Esophagus (tissue), 2 donors: Measurements from ENCODE around the gene SPRED2. TPM values are rescaled to one million over a fixed set of nuclear protein-coding genes. Genes with fewer than 3 reads are reported as not detected.
A peak's percentile ranks its signal among the peaks of the same experiment; 100 is the strongest.

Experiments
- H3K27ac ChIP-seq, 2 donors: one replicate each; pipeline ENCODE4 v1.5.1; 2013; ENCODE audit warnings: low read depth in 2 of 2, mild to moderate bottlenecking in 2 of 2, inconsistent platforms in 1 of 2, low read length in 1 of 2, moderate library complexity in 1 of 2
- H3K27me3 ChIP-seq, 2 donors: one replicate each; pipeline ENCODE4 v1.6.1; 2013; ENCODE audit warnings: low read length in 2 of 2, control low read depth in 1 of 2, mild to moderate bottlenecking in 1 of 2; ENCODE audit not compliant: insufficient read depth in 2 of 2, control insufficient read depth in 1 of 2
- H3K36me3 ChIP-seq, 2 donors: one replicate each; pipeline ENCODE4 v1.6.1; 2013; ENCODE audit warnings: low read length in 1 of 2; ENCODE audit not compliant: control insufficient read depth in 2 of 2, insufficient read depth in 2 of 2
- H3K4me1 ChIP-seq, 2 donors: one replicate each; pipeline ENCODE4 v1.6.1; 2013; ENCODE audit warnings: low read length in 1 of 2; ENCODE audit not compliant: control insufficient read depth in 2 of 2, insufficient read depth in 2 of 2
- H3K4me3 ChIP-seq, 2 donors: one replicate each; pipeline ENCODE4 v1.5.1; 2013; ENCODE audit warnings: low read length in 2 of 2, mild to moderate bottlenecking in 2 of 2, low read depth in 1 of 2, moderate library complexity in 1 of 2
- H3K9me3 ChIP-seq, 2 donors: one replicate each; pipeline ENCODE4 v1.6.1; 2013; ENCODE audit warnings: mild to moderate bottlenecking in 2 of 2, low read depth in 1 of 2, low read length in 1 of 2, moderate library complexity in 1 of 2; ENCODE audit not compliant: control insufficient read depth in 2 of 2, insufficient read depth in 1 of 2
- WGBS, 2 donors: extraction: QIAGEN DNeasy Blood & Tissue Kit; methylation state at CpG; one replicate each; pipeline ENCODE4 v1.1.7; 2013; 5-methylcytosine and 5-hydroxymethylcytosine counted together
- polyA plus RNA-seq, 2 donors: library from polyadenylated mRNA; stranded (reverse); fragments of 200-250 nt; gene quantifications; one replicate each; pipeline ENCODE4 v1.2.3, GENCODE V29; 2013
- donor health status: healthy with polysubstance abuse.
- donor health status: Bipolar disorder and iron deficiency.

The SPRED2 gene
- polyA plus RNA-seq, 2 donors, result 6.4 to 7.6 TPM

DNA sequence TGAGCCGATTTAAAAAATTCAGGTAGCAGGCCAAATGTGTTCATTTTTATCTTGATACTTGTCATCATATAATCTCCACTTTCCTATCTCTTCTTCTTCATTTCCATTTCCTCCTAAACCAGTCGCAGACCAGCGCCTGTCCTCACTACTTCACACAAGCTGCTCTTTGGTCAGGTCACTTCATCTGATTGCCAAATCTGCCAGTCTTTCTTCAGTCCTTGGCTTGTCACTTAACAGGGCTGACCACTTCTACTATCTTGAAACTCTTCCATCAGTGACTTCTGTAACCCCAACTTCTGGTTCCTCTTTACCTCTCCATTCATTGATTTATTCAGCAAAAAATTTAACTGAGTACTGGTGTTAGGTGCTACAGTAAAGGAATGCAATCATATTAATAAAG, 18.0 kb upstream of the SPRED2 start:
- no peak overlapping the region for H3K4me3 ChIP-seq
- H3K36me3 ChIP-seq, result no peaks in the 10 kb centered on the region
- no peak overlapping the region for H3K27ac ChIP-seq
- no peaks in the 10 kb centered on the region for H3K27me3 ChIP-seq
- no peaks in the 10 kb centered on the region for H3K9me3 ChIP-seq
- no peaks in the 10 kb centered on the region for H3K4me1 ChIP-seq
- whole genome bisulfite sequencing, 2 donors, result 84 to 90% methylated on average over 3 of the region's 3 CpGs

DNA sequence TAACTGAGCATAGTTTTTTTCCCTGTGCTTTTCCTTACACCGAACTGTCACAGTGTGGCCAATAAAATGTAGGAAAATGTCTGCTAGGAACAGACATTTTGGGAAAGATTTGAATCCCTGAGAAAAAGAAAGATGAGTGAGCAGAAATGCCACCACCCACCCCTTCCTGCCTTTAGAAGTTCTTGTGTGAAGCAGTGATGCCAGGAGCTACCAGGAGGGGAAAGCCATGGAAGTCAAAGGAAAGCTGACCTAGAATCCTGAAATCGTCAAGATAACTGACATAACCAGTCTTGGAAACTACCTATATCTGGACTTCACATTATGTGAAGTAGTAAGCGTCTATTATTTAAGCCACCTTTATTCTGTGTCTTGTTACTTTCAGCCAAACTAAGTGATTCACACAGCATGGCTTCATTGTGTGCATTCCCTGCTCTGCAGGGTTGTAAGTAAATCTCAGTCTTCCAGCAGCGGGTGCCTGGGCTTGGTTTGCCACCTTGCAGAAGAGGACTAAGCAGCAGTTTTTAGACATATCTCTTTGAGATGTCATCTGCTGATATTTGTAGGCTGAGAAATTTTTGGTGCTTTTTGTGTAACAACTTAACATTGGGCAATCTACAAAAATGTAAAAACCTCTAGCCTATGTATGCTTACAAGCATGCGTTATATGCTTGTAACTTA, 11.2 kb upstream of the SPRED2 start:
- 86 to 87% methylated on average over 5 of the region's 5 CpGs for WGBS, 2 donors
- peaks cover 0 to 3% of the 10 kb centered on the region in 2 donors for H3K9me3 ChIP-seq
- no peaks in the 10 kb centered on the region for H3K36me3 ChIP-seq
- no peaks in the 10 kb centered on the region for H3K4me1 ChIP-seq
- H3K27ac ChIP-seq, result no peak overlapping the region
- H3K4me3 ChIP-seq, result no peak overlapping the region
- no peaks in the 10 kb centered on the region for H3K27me3 ChIP-seq

DNA sequence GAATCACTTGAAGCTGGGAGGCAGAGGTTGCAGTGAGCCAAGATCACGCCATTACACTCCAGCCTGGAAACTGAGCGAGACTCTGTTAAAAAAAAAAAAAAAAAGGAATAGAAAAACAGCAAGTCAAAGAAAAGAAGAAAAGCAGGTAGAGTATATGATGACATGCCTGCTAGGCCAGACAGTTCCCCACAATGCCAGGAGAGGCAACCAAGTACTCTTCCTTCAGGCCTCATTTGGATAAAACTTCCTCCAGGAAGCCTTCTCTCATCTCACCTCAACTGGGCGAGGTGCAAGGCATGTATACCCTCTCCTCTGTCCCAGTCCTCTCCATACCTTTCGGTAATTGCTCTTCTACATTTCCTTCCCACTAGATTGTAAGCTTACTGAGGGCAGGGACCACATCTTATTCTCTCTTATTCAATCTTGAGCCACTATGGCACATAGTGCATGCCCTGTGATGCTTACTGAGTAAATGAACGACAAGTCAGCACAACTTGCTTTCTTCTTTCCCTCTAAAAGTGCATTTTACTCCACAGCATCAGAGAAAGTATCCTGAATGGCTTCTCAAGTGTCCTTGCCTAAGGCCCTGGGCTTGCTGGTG, 10.1 kb upstream of the SPRED2 start:
- Histone ChIP-seq H3K27ac (no peak overlapping the region), H3K4me3 (no peak overlapping the region), H3K27me3 (no peaks in the 10 kb centered on the region), H3K4me1 (no peaks in the 10 kb centered on the region), H3K9me3 (peaks cover 0 to 3% of the 10 kb centered on the region in 2 donors), H3K36me3 (no peaks in the 10 kb centered on the region)
- 93 to 94% methylated on average over 5 of the region's 5 CpGs for WGBS, 2 donors

DNA sequence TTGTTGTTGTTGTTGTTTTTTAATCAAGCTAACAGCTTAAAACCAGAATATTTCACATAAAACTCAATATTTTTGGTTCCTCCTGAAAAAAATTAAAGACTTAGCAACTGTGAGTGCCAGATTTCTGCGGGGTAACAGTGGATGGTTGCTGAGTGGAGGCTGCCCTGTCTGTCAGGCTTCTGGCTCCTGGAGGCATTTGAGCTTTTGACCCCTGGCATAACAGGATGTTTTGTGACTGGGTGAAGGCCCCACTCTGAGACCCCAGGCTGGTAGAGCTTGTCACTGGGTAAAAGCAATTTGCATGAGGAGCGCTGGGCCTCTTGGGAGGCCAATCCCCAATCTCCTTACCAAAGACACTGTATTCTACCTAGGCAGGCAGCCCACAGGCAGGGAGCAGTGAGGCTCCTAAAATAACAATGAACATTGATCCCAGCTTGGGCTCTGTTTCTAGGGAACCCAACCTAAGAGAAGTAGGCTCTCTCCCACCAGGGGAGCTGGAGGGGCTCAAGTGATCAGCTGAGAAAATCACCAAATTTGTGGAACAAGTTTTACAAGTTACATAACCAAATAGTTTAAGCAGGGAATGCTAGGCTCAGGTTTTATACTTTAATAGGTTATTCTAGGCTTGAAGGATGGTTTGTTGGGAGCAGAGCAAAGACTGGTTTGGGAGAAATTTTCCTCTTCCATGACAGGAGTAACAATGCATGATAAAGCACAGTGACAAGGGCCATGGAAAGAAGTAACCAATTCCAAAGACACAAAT, 5.9 kb upstream of the SPRED2 start:
- Histone ChIP-seq H3K9me3 (peaks cover 0 to 3% of the 10 kb centered on the region in 2 donors), H3K36me3 (no peaks in the 10 kb centered on the region), H3K27me3 (no peaks in the 10 kb centered on the region), H3K4me3 (no peak overlapping the region), H3K4me1 (no peaks in the 10 kb centered on the region), H3K27ac (no peak overlapping the region)
- 96 to 100% methylated on average over 2 of the region's 2 CpGs for WGBS, 2 donors

DNA sequence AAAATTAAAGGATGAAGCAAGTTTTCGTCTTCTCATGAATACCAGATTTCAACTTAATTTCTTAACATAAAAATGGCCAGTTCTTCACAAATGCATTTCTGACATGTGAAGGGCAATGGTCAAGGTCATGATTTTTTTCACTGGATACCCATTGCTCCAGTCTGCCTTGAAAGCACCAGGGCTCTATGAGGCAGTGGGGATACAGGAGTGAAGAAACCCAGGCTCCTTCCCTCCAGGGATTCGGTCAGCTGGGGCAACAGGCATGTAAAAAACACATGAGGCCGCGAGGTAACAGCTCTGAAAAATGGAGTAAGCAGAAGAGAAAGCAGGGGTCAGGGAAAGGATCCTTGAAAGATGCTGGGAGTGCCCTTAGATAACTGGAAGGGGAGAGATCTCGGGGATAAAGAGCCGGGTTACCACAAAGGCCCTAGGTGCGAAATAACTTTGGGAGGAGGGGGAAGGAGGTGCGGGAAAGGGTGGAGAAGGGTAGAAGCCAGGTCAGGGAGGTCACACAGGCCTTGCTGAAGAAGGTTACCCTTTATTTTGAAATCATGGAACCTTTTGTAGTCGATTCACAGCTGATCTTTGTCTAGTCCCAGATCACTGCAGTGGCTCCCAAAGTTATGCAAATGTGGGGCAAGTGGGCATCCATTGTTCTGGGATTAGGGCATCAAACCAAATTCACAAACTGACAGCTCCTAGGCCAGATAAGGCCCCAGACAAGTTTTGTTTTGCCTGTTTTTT, 5.2 kb upstream of the SPRED2 start:
- Histone ChIP-seq H3K27ac (no peak overlapping the region), H3K36me3 (no peaks in the 10 kb centered on the region), H3K9me3 (peaks cover 0 to 3% of the 10 kb centered on the region in 2 donors), H3K4me1 (no peaks in the 10 kb centered on the region), H3K27me3 (no peaks in the 10 kb centered on the region), H3K4me3 (no peak overlapping the region)
- 89 to 93% methylated on average over 9 of the region's 9 CpGs for WGBS, 2 donors

DNA sequence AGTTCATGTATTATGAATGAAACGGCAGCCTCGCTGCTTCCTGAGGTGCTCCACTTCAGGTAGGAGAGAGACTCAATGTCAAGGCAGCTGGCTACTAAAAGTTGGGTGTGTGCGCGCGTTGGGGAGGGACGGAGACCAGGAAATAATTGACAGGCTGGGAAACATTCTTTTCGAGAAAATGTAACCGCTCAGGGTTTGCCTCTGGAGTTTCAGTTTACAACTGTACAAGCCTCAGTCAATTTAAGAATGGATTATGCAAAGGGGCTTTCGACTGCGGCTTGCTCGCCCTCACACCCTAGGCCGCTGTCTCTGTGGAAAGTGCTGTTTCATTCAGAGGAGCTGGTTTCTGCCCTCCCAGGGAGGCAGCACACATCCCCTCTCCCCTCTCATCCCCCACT, 4.4 kb upstream of the SPRED2 start:
- H3K27me3 ChIP-seq, result no peaks in the 10 kb centered on the region
- peak overlapping the region; percentile 85 to 87 for H3K27ac ChIP-seq
- H3K9me3 ChIP-seq, result peaks cover 0 to 3% of the 10 kb centered on the region in 2 donors
- 6% methylated on average over 12 of the region's 12 CpGs for WGBS, 2 donors
- H3K4me3 ChIP-seq, result peak overlapping the region; percentile 49
- no peaks in the 10 kb centered on the region for H3K36me3 ChIP-seq
- H3K4me1 ChIP-seq, result no peaks in the 10 kb centered on the region

DNA sequence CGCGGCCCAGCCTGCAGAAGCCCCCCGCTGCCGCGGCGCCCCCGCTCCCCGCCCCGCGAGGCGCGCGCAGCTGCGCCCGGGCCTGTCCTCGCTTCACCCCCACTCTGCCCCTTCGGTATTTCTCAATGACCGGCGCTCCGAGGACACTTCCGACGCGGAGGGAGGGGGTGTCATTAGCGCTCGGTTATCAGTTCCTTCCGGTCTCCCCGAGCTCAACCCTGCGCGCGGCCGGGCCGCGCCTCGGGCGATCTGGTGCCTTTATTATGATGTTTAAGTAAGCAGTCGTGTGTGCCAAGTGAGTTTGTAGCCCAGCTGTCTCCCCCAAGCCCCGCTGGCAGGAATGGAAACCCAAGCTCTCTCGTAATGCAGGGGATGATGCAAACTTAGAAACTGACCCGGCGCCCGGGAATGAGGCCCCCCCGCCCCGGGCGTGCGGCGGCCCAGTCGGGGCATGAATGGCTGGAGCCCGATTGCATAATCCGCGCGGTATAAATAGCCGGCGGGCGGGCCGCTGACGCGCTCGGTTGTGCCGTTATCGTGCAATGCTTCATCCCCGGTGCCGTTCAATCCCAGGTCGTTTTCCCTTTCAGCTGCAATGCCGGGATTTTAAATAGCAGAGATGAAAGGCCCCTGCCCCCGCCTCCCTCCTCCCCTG, 3.9 kb upstream of the SPRED2 start:
- no peaks in the 10 kb centered on the region for H3K36me3 ChIP-seq
- H3K9me3 ChIP-seq, result peaks cover 0 to 3% of the 10 kb centered on the region in 2 donors
- H3K4me3 ChIP-seq, result peak overlapping the region; percentile 49
- 0 to 1% methylated on average over 63 to 65 of the region's 65 CpGs for WGBS, 2 donors
- no peaks in the 10 kb centered on the region for H3K27me3 ChIP-seq
- peak overlapping the region; percentile 85 to 87 for H3K27ac ChIP-seq
- H3K4me1 ChIP-seq, result no peaks in the 10 kb centered on the region

DNA sequence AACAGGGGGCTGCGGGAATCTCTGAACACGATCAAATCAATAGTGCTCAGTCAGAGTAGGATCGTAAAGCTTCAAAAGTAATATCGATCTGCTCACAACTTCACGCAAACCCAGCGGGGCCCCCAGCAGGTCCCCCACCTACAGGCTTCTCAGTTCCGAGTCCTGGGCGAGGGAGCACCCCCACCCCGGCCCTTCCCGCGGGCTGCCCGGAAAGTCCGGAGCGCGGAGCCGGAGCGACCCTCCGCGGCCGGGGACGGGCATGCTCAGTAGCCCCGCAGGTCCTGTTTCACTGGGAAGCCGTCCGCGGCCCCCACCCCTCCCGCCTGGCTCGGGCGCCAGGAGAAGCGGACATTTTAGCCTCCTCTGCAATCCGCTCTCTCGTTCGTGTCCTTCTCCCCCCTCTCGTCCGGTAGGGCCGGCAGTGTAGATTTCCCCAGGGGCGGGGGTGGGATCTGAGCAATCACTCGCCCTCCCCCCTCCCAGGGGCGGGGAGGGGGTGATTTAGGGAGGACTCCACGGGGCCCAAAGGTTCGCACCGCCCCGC, 3.3 kb upstream of the SPRED2 start:
- peak overlapping the region; percentile 85 to 87 for H3K27ac ChIP-seq
- H3K4me3 ChIP-seq, result peak overlapping the region; percentile 49
- no peaks in the 10 kb centered on the region for H3K36me3 ChIP-seq
- WGBS, 2 donors, result 0 to 1% methylated on average over 32 to 41 of the region's 42 CpGs
- H3K27me3 ChIP-seq, result no peaks in the 10 kb centered on the region
- no peaks in the 10 kb centered on the region for H3K4me1 ChIP-seq
- H3K9me3 ChIP-seq, result peaks cover 0 to 3% of the 10 kb centered on the region in 2 donors
